Adrenal gland (tissue), 5 donors: ENCODE measurements around the gene TWIST2.

Experiments
- CTCF ChIP-seq, 6 experiments: fragments of 450-650 bp in 4 of 6; fragments of 200-600 bp in 2 of 6; sonication (generic) in 1 of 6; IDR thresholded peaks; 1 replicate in 5 of 6; 2 replicates in 1 of 6; pipeline versions ENCODE4 v1.5.1 to v1.8.0; 2016 to 2021; ENCODE audit warnings: antibody characterized with exemption in 6 of 6, mild to moderate bottlenecking in 2 of 6, moderate library complexity in 1 of 6
- POLR2A ChIP-seq, 2 donors: fragments of 450-650 bp; IDR thresholded peaks; one replicate each; pipeline ENCODE4 v1.6.1; 2017; ENCODE audit warnings: antibody characterized with exemption in 2 of 2, mild to moderate bottlenecking in 2 of 2, moderate library complexity in 1 of 2
- donor health status: DM: no; HTN: no; CAD: no.

- TF ChIP-seq CTCF (IDR thresholded peaks at IDR 0.05) = no peak
- TF ChIP-seq POLR2A (IDR thresholded peaks at IDR 0.05) = no peak
Measured at GRCh38 chr2:238947243-238947760, 99.4 kb downstream of the TWIST2 start.
